GM21786 (cell line): Measurements from ENCODE around the gene RING1.
"Not testable (repeated sequence)": the region's sequence is repeated elsewhere in the genome, so short reads cannot be mapped to it uniquely, and the experiment has no call there.

Experiments used
- ATAC-seq: cut with Tn5 transposase; IDR thresholded peaks from one replicate; pipeline ENCODE4 v1.9.1; 2021; ENCODE audit not compliant: unreplicated experiment

RING1 gene

DNA sequence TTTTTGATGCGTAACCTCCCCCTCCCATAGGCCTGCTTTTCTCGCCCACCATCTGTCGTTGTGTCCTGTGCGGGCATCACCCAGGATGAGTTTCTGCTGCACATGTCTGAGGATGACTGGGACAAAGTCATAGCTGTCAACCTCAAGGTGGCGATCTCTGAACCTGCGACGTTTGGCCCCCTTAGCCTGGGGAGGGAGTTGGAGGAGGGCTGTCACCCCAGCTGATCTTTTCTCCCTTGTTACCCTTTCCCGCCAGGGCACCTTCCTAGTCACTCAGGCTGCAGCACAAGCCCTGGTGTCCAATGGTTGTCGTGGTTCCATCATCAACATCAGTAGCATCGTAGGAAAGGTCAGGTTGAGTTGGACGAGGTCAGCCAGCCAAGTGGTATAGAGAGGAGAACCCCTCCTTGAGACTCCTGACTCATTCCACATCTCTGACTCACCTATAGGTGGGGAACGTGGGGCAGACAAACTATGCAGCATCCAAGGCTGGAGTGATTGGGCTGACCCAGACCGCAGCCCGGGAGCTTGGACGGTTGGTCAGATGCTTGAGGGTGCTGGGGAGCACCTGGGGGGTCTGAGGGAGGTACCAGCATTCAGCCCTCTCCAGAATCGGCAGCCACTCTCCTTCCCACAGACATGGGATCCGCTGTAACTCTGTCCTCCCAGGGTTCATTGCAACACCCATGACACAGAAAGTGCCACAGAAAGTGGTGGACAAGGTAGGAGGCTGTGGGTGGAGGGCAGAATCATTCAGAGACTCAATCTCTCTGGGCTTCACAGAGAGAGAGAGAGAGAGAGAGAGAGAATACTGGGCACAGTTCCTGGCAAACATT, 2.9 kb upstream of the RING1 start:
- no peak for ATAC-seq

DNA sequence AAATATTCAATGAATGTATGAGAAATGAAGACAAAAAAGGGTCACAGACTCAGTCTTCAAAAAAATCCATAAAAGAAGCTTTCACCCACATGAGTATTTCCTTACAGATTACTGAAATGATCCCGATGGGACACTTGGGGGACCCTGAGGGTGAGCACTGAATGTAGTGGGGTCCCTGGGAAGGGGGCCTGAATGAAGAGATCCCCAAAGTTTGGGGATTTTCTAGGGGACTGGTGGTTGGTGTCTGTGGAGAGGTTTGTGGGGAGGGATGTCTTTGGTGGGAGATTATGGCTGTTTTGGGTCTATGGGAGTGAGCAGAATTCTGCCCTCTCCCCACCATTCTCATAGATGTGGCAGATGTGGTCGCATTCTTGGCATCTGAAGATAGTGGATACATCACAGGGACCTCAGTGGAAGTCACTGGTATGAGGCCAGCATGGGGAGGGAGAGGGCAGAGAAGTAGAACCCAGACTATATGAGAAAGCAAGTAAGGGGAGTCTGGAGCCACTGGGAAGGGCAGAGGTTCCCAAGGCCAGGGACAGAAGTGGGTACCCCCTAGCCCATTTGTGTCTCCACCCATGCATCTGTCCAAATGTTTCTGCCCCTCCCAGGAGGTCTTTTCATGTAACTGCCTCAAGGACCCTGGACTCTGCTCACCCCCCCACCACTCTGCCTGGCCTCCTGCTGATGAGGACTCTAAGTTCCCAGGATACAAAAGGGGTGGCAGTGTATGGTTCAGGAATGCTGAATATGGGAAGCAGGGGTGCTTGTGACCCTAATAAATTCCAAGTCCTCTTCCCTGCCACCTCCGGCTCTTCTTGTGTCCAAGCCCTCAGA, 2.1 kb upstream of the RING1 start:
- ATAC-seq, result no peak

DNA sequence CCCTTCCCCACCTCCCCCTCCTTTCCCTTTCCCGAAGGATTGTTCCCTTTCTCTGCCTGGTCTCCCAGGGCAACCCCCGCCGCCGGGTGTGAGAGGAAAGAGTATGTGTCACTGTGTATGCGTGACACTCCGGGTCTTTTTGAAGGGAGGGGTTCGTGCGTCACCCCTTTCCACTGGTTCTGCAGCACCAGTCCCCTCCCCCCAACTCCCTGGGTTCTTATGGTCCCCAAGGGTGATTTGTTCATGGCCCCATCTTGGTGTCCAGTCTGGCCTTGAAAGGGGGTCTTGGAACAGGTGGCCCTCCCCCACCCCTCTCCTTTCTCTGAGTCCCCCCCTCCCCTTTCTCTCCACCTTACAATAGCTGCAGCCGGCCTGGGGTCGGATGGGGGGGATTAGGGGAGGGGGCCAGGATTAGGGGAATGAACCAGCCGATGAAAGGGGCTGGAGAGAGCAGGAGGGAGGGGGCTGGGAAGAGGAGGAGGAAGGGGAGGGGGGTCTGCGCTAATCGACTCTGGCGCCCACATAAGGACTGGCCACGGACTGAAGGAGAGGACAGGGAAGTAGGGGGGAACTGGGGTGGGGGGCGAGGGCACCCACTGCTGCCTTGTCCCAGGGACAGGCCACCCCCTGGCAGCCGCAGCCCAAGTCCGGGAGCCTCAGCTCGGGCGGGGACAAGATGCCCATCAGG, 1.3 kb upstream of the RING1 start:
- no peak for ATAC-seq

DNA sequence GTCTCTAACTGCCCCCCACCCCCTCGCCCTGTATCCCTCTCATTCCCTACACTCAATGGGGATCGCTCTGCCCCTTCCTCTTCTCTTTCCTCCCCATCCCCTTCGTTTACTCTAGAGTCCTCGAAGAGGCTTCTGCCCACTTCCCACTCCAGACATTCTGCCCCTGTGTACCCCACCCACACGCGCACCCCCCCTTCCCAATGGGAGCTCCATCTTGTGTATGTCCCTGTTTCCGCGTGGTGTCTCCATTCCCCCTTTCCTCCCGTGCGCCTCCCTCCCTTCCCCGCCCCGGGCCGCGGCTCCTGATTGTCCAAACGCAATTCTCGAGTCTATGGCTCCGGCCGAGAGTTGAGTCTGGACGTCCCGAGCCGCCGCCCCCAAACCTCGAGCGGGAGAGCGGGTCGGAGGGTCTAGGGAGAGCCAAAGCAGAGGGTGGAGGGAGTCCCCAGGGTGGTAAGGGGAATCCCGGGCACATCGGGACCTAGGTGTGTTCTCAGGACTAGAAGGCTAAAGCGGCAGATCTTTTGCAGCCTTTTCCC, 679 bp upstream of the RING1 start:
- ATAC-seq, result no peak

DNA sequence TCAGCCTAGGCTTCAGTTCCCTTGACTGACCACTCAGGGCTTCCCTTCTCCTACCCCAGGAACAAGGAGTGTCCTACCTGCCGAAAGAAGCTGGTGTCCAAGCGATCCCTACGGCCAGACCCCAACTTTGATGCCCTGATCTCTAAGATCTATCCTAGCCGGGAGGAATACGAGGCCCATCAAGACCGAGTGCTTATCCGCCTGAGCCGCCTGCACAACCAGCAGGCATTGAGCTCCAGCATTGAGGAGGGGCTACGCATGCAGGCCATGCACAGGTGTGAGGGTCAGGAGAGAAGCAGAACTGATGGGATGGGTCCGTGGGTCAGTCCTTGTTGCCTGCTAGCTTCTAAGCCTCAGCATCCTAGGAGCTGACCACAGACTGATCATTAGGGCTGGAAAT, 1.6 kb downstream of the RING1 start:
- ATAC-seq, result no peak

DNA sequence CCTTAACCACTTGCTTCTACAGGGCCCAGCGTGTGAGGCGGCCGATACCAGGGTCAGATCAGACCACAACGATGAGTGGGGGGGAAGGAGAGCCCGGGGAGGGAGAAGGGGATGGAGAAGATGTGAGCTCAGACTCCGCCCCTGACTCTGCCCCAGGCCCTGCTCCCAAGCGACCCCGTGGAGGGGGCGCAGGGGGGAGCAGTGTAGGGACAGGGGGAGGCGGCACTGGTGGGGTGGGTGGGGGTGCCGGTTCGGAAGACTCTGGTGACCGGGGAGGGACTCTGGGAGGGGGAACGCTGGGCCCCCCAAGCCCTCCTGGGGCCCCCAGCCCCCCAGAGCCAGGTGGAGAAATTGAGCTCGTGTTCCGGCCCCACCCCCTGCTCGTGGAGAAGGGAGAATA, 2.8 kb downstream of the RING1 start:
- ATAC-seq, result no peak

DNA sequence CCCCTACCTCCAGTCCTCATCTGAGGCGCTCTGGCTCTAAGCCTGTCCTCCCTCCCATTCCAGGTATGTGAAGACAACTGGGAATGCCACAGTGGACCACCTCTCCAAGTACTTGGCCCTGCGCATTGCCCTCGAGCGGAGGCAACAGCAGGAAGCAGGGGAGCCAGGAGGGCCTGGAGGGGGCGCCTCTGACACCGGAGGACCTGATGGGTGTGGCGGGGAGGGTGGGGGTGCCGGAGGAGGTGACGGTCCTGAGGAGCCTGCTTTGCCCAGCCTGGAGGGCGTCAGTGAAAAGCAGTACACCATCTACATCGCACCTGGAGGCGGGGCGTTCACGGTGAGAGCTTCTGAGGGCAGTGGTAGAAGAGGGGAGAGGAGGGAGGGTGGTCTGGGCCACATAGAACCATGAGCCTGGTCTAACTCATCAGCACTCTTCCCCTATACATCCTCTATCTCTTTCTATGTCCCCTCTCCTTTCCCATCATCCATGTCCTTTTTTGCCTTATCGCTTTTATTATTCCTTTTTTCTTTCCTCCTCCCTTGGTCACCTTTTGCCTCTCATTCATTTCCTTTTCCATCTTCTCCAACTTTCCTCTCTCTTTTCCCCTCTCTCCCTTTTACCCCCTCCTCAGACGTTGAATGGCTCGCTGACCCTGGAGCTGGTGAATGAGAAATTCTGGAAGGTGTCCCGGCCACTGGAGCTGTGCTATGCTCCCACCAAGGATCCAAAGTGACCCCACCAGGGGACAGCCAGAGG, 3.5 kb downstream of the RING1 start:
- ATAC-seq, result no peak

DNA sequence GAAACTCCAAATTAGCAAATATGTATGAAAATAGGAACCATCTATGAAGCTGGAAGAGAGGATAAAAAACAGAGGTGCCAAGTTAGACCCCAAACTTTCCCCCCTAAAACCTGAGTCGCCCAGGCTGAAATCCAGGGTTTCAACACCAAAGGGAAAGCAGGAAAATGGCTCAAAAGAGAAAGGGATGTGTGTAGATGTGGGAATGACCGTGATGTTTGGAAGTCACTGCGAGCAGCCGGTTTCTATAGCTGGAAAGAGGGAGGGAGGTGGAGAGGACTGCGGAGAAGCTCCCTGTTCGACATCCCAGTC, 4.5 kb downstream of the RING1 start:
- no peak for ATAC-seq

DNA sequence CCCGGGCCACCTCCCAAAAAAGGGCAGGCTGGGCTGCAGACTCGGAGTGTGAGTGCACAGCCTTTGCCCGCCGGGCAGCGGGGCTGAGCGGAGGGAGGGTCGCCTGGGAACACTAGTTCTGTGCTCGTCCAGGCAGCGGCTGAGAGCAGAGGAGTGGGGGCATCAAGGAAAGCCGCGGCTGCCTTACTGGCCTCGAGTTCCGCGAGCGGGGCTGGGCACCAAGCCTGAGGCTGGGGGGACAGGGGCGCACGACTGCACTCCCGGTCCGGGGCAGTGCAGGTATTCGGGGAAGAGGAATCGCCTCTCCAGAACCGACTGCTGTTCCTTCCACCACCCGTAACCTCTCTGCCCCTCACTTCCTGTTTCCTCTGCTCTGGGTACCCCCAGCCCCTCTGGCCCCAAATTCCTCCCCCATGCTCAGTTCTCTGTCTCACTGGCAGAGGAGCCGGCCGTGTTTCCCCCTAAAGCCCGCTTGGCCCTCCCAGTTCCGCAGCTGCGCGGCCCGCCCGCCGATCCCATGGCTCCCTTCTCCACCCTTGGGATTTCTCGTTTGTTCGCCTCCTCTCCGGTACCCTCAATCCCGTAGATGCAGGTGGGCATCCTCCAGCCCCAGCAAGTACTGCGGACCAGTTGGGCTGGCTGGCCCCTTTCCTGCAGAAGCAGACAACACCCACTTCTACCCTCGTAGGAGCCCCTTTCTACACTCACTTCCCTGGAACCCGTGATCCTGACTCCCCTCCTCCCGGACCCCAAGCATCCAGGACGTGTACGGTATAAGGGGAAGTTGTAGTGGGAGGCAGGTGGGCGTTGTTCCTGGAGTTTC, 5.1 kb downstream of the RING1 start:
- ATAC-seq, result no peak

DNA sequence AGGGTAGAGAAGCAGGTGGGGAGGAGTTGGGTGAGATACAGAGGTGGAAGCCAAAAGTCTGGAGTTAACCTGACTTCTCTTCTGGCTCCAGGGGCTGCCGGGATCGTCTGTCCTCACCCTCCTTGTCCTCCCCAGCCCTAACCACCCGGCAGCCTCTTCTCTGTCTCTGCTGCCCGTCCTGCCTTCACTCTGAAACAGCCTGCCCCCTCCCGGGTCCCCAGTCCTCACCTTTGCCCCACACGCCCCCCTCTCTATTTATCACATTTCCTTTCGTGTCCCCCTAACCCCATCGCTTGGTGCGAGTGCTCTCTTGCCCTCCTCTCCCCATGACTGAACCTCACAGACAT, 5.7 kb downstream of the RING1 start:
- no peak for ATAC-seq

DNA sequence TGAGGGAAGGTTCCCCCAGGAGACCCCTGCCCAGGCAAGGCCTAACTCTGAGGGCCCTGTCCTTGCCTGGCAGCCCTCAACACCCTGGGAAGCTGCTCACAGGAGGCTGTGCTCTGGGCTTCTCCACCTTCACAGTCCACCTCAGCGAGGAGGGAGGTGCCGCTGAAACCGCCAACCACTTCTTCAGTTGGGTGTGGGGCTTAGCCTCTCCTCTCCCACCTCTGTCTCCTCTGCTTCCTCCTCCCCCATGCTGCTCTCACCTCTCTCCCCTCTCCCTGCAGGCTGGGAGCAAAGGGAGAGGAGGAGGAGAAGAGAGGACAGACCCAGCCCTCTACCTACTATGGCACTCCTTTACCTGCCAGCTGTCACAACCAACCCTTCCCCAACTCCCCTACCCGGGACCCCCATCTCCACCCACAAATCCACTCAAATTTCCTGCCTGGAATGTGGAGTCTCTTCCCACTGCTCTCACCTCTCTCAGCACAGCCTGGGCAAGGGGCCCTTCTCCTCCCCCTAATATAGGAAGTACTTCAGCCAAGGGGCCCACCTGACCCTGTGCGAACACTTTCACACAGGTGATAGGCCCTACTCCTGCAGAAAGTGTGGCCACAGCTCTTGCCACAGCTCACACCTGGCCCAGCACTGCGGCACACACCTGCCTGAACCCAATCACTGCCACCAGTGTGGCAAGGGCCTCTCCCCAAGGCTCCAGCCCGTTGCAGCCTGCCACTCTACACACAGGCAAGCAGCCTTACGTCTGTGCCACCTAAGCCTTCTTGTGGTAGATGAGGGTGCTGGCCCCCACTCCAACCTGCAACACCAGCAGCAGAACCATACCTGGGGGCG, 7.2 kb downstream of the RING1 start:
- ATAC-seq, result no peak

DNA sequence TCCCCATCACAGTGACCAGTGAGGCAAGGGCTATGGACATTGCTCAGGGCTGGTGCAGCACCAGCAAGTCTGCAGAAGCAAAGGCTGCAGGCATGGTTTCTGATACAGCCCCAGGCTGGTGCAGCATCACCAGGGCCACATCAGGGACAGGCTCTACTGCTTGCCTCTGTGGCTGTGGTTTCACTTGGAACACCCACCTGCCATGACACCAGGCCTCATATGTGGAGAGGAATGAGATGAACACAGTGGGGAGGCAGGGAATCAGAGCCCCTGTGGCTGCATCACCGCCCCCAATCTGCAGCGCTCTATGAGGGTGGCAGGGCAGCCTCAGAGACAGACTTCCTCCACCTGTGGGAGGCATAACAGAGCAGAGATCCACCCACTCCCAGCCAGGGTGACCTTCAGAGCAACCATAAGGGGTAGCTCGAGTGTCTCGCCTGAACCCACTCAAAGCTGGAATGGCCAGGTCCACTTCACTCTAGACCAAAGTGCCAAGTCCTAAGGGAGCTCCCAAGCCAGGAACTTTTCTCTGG, 7.9 kb downstream of the RING1 start:
- ATAC-seq, result no peak

DNA sequence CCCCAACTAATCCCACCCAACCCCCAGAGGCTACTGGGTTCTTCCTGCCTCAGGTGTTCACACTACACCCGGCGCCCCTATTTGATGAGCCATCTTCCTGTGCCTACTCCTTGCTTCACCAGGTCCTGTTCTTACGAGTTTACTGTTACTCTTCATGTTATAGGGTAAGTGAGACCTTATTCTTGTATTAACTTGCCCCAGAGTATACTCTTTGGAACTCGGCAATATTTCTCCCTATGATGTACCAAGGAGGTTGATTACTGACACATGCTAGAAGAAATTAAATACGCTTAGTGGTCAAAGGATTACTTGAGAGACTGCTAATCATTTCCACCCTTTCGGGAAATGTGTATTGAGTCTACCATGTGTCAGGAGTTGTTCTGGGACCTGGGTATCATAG, 8.9 kb downstream of the RING1 start:
- no peak for ATAC-seq

DNA sequence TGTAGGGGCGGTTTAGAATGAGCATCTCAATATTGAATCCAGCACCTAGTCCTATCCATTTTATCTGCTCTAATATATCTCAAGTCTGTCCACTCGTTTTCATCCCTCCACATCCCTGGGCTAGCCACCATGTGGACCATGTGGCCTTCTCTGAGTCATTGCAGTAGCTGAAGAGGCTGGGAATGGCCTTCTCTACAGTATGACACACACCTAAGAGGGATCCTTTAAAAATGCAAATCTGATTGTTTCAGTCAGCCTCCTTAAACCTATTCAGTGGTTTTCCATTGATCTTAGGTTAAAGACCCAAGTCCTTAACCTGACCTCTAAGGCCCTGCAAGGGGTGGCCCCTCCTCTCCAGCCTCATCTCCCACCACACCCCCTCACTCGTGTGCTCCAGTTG, 9.4 kb downstream of the RING1 start:
- ATAC-seq, result no peak

DNA sequence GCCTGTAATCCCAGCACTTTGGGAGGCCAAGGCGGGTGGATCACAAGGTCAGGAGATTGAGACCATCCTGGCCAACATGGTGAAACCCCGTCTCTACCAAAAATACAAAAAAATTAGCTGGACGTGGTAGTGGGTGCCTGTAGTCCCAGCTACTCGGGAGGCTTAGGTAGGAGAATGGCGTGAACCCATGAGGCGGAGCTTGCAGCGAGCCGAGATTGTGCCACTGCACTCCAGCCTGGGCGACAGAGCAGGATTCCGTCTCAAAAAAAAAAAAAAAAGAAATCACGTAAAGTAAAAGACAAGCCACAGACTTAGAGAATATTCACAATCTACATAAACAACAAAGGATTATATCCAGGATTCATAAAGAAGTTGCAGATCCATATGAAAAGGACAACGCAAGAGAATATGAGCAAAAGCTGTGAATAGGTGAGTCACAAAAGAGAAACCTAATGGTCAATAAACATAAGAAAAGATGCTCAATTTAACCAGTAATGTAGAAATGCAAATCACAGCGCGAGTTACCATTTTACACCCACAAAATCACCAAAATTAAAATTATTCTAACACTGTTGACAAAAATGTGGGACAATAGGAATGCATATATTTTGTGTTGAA, 18.3 kb downstream of the RING1 start:
- ATAC-seq, result not testable (repeated sequence)

DNA sequence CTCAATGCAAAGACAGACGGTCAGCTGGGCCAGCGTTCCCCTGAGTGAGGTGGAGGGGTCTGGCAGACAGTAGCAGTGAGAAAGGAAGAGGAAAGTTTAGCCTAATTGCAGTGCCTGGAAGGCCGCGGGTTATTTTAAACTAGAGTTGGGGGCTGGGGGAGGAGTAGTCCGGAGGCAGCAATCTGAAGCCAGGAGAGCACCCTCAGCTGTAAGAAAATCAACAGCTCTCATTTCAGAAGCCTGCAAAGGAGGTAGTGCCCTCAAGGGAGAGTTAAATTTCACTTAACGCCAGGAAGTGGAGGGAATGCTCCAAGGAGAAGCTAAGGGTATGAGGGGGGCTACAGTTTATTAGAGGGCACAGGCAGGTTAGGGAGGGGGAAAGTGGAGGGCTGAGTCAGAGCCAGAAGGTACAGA, 26.9 kb downstream of the RING1 start:
- no peak for ATAC-seq

DNA sequence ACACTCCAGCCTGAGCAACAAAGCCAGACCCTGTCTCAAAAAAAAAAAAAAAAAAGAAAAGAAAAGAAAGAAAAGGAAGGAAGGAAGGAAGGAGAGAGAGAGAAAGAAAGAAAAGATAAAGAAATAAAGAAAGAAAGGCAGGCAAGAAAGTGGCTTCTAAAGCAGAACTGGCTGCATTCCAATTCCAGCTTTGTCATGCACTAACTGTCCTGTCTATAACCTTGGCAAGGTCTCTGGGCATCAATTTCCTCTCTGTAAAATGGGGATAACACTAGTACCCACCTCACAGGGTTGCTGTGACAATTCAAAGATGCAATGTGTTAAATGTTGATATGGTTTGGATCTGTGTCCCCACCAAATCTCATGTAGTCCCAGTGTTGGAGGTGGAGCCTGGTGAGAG, 28.0 kb downstream of the RING1 start:
- no peak for ATAC-seq

DNA sequence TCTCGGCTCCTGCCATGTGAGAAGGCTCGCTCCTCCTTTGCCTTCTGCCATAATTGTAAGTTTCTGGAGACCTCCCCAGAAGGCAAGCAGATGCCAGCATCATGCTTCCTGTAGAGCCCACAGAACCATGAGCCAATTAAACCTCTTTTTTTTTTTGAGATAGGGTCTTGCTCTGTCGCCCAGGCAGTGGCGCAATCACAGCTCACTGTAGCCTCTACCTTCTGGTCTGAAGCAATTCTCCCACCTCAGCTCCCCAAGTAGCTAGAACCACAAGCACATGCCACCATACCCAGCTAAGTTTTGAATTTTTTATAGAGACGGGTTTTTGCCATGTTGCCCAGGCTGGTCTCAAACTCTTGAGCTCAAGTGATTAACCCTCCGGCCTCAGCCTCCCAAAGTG, 28.6 kb downstream of the RING1 start:
- ATAC-seq, result no peak

DNA sequence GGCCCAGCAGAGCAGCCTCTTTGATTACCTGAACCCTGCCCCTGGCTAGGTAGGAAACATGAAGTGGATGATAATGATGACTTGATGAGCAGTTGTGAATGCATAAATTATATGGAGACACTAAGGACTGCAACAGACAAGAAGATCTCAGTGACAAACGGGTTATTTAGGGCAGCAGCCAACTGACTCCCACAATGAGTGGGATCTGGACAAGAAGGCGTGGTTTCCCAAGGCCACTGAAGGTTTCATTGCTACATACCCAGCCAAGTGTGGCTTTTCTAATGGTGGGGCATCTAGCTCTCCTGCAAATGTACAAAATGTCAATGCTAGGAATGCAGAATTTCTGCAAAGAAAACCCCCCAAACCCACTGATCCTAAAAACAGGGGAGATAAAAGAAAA, 29.4 kb downstream of the RING1 start:
- no peak for ATAC-seq
